MCF 10A (cell line): ENCODE data around the gene CENPB. TPM values are rescaled to one million over a fixed set of nuclear protein-coding genes. Genes with fewer than 3 reads are reported as not detected.
A peak's percentile ranks its signal among the peaks of the same experiment; 100 is the strongest.

ENCODE experiments used
- BruUV-seq: library from RNA; stranded (reverse); fragments of 400-500 nt; replicated peaks from 2 replicates; lab custom pipeline; 2021; lab: Mats Ljungman, UMichigan
- CTCF ChIA-PET: fragments of 300-600 bp; sonication (Branson Sonifier 250); formaldehyde crosslinking; extraction: SDS; loops from one replicate; lab custom pipeline; 2021; ENCODE audit warnings: antibody characterized with exemption, inconsistent platforms; lab: Yijun Ruan, JAX
- POLR2A ChIA-PET: fragments of 300-600, 350-650 bp; sonication (Branson Sonifier 250); formaldehyde crosslinking; extraction: SDS; loops from one replicate; lab custom pipeline; 2020; ENCODE audit warnings: antibody characterized with exemption, inconsistent platforms; lab: Yijun Ruan, JAX
- DNase-seq: peaks from one replicate; pipeline ENCODE4 v3.0.0-alpha.2; 2018; ENCODE audit not compliant: unreplicated experiment
- H3K27ac Mint-ChIP-seq: one replicate; pipeline ENCODE4 v1.8.0; 2022; ENCODE audit warnings: mild to moderate bottlenecking, low read depth, mixed read lengths; ENCODE audit not compliant: unreplicated experiment
- H3K27me3 Mint-ChIP-seq: one replicate; pipeline ENCODE4 v1.8.0; 2022; ENCODE audit warnings: mixed read lengths; ENCODE audit not compliant: insufficient read depth, unreplicated experiment
- H3K36me3 Mint-ChIP-seq: one replicate; pipeline ENCODE4 v1.8.0; 2022; ENCODE audit warnings: mild to moderate bottlenecking, moderate library complexity, mixed read lengths; ENCODE audit not compliant: insufficient read depth, unreplicated experiment
- H3K4me1 Mint-ChIP-seq: one replicate; pipeline ENCODE4 v1.8.0; 2022; ENCODE audit warnings: mixed read lengths; ENCODE audit not compliant: insufficient read depth, unreplicated experiment
- H3K4me3 Mint-ChIP-seq: one replicate; pipeline ENCODE4 v1.8.0; 2022; ENCODE audit warnings: mild to moderate bottlenecking, moderate library complexity, mixed read lengths; ENCODE audit not compliant: unreplicated experiment
- H3K9me3 Mint-ChIP-seq: one replicate; pipeline ENCODE4 v1.8.0; 2022; ENCODE audit warnings: mixed read lengths; ENCODE audit not compliant: unreplicated experiment
- CTCF ChIP-seq: fragments of 200-600 bp; IDR thresholded peaks from one replicate; pipeline ENCODE4 v1.8.0; 2022; ENCODE audit warnings: antibody characterized with exemption, mild to moderate bottlenecking; ENCODE audit not compliant: unreplicated experiment
- intact Hi-C: fragments of 100-400 bp; cut with micrococcal nuclease; formaldehyde crosslinking; loops from 2 replicates; pipeline ENCODE4 v1.14.1; 2022
- total RNA-seq: library from RNA; stranded (reverse); gene quantifications from 2 replicates; pipeline ENCODE4 v1.2.3, GENCODE V29; 2022

CENPB gene
- total RNA-seq, 1 experiment from 2014 or later: 54.8 TPM

- Mint-ChIP-seq H3K4me1 (peaks cover 33% of the 10 kb centered on the region), H3K9me3 (no peaks in the 10 kb centered on the region), H3K36me3 (peaks cover 38% of the 10 kb centered on the region), H3K4me3 (peak overlapping the region; percentile 83), H3K27me3 (no peaks in the 10 kb centered on the region), H3K27ac (peak overlapping the region; percentile 95)
- ChIA-PET POLR2A (interaction anchor here (0.7 to 3.7 kb wide), 8 partner anchors 9 to 80 kb away, joined by 3 to 24 read pairs (median 6); partner anchors contain the start of gene ADISSP), CTCF (interaction anchor here (0.5 to 2.5 kb wide), 11 partner anchors 11 to 1281 kb away, joined by 3 to 11 read pairs (median 3); partner anchors contain the start of gene CDC25B)
- peak; percentile 99 for DNase-seq
- intact Hi-C loops: loop anchor here (1.0 kb wide), 1 partner anchor 14 kb away; no protein-coding TSS in a partner anchor
- no peak for TF ChIP-seq CTCF
- no TSS peak for BruUV-seq
These were observed 25.1 kb upstream of the CENPB start for GRCh38 chr20:3811467-3812258.

- Mint-ChIP-seq H3K27ac (peak overlapping the region; percentile 94), H3K9me3 (no peaks in the 10 kb centered on the region), H3K27me3 (no peaks in the 10 kb centered on the region), H3K4me3 (peak overlapping the region; percentile 66), H3K36me3 (peaks cover 67% of the 10 kb centered on the region), H3K4me1 (peaks cover 58% of the 10 kb centered on the region)
- BruUV-seq: TSS peak; percentile 70
- ChIA-PET CTCF (interaction anchor here (0.6 to 1.1 kb wide), 4 partner anchors 13 to 497 kb away, joined by 3 read pairs; no protein-coding TSS in a partner anchor), POLR2A (interaction anchor here (0.8 to 1.3 kb wide), 3 partner anchors 42 to 201 kb away, joined by 3 to 5 read pairs (median 3); no protein-coding TSS in a partner anchor)
- DNase-seq: no peak
- no peak for TF ChIP-seq CTCF
- intact Hi-C loops: no loop called here
These were observed 22.0 kb upstream of the CENPB start for GRCh38 chr20:3808544-3808943.

- CTCF ChIA-PET: interaction anchor here (0.6 to 1.1 kb wide), 4 partner anchors 9 to 681 kb away, joined by 3 to 5 read pairs (median 4); partner anchors contain the start of gene CDC25B
- intact Hi-C loops: no loop called here
- DNase-seq: no peak
- Mint-ChIP-seq H3K9me3 (no peaks in the 10 kb centered on the region), H3K36me3 (peaks cover 85% of the 10 kb centered on the region), H3K4me1 (peaks cover 57% of the 10 kb centered on the region), H3K27ac (peak overlapping the region; percentile 73), H3K27me3 (no peaks in the 10 kb centered on the region), H3K4me3 (no peak overlapping the region)
- no TSS peak for BruUV-seq
- POLR2A ChIA-PET: interaction anchor here (0.7 to 1.8 kb wide), 3 partner anchors 19 to 125 kb away, joined by 4 to 8 read pairs (median 4); partner anchors contain the start of gene CENPB
- no peak for TF ChIP-seq CTCF
These were observed 18.2 kb upstream of the CENPB start for GRCh38 chr20:3804781-3805180.

GRCh38 chr20:3804254-3804751 lies 17.8 kb upstream of the CENPB start:
- intact Hi-C loops: no loop called here
- CTCF ChIA-PET: interaction anchor here (0.6 to 1.9 kb wide), 3 partner anchors 9 to 15 kb away, joined by 3 to 14 read pairs (median 5); partner anchors contain the start of genes AP5S1 and CDC25B
- TF ChIP-seq CTCF: no peak
- Mint-ChIP-seq H3K9me3 (no peaks in the 10 kb centered on the region), H3K4me1 (peaks cover 57% of the 10 kb centered on the region), H3K4me3 (peak overlapping the region; percentile 10), H3K27me3 (no peaks in the 10 kb centered on the region), H3K36me3 (peaks cover 82% of the 10 kb centered on the region), H3K27ac (peak overlapping the region; percentile 73)
- POLR2A ChIA-PET: interaction anchor here (0.7 to 1.8 kb wide), 3 partner anchors 18 to 125 kb away, joined by 3 to 8 read pairs (median 4); partner anchors contain the start of gene CENPB
- peak; percentile 86 for DNase-seq
- no TSS peak for BruUV-seq
